ENCODE results near the gene MAP2. TPM values are rescaled to one million over a fixed set of nuclear protein-coding genes. Genes with fewer than 3 reads are reported as not detected.

The MAP2 gene
- total RNA-seq: 53.3 and 58.1 TPM in 2 replicates

GRCh38 chr2:209423562-209424198, at the start of gene MAP2:
Gene MAP2, plus strand, starts transcription at chr2:209424047. Its CDS starts 229,124 bp downstream, at chr2:209653171.
- H3K27me3 ChIP-seq (ENCODE audit: control insufficient read depth, insufficient read depth, low read length): no peaks in the 10 kb centered on the region
- no peaks in the 10 kb centered on the region for H3K36me3 ChIP-seq (ENCODE audit: control insufficient read depth, insufficient read depth, low read length)
- peak; percentile 29 for DNase-seq (ENCODE audit: low read depth)
- peak; percentile 48 for TF ChIP-seq CTCF (IDR thresholded peaks at IDR 0.05; ENCODE audit: insufficient read depth, low read length, poor library complexity, severe bottlenecking)
- peak within 1 kb of the TSS; percentile 79 for H3K4me3 ChIP-seq (ENCODE audit: low read depth, low read length)

GRCh38 chr2:209376686-209377085, 47.2 kb upstream of the MAP2 start:
- no peak for DNase-seq (ENCODE audit: low read depth)
- no peak for TF ChIP-seq CTCF (IDR thresholded peaks at IDR 0.05; ENCODE audit: insufficient read depth, low read length, poor library complexity, severe bottlenecking)
- H3K4me3 ChIP-seq (ENCODE audit: low read depth, low read length): no peak overlapping the region
- H3K36me3 ChIP-seq (ENCODE audit: control insufficient read depth, insufficient read depth, low read length): no peaks in the 10 kb centered on the region
- no peaks in the 10 kb centered on the region for H3K27me3 ChIP-seq (ENCODE audit: control insufficient read depth, insufficient read depth, low read length)

- H3K36me3 ChIP-seq (ENCODE audit: control insufficient read depth, insufficient read depth, low read length): no peaks in the 10 kb centered on the region
- no peaks in the 10 kb centered on the region for H3K27me3 ChIP-seq (ENCODE audit: control insufficient read depth, insufficient read depth, low read length)
- TF ChIP-seq CTCF (IDR thresholded peaks at IDR 0.05; ENCODE audit: insufficient read depth, low read length, poor library complexity, severe bottlenecking): no peak
- peak; percentile 61 for DNase-seq (ENCODE audit: low read depth)
- no peak overlapping the region for H3K4me3 ChIP-seq (ENCODE audit: low read depth, low read length)
Measured at GRCh38 chr2:209380293-209380692, 43.6 kb upstream of the MAP2 start.

GRCh38 chr2:209381091-209381490, 42.8 kb upstream of the MAP2 start:
- no peak for TF ChIP-seq CTCF (IDR thresholded peaks at IDR 0.05; ENCODE audit: insufficient read depth, low read length, poor library complexity, severe bottlenecking)
- no peak for DNase-seq (ENCODE audit: low read depth)

GRCh38 chr2:209382775-209383174, 41.1 kb upstream of the MAP2 start:
- Histone ChIP-seq H3K27me3 (ENCODE audit: control insufficient read depth, insufficient read depth, low read length) (no peaks in the 10 kb centered on the region), H3K4me3 (ENCODE audit: low read depth, low read length) (no peak overlapping the region), H3K36me3 (ENCODE audit: control insufficient read depth, insufficient read depth, low read length) (no peaks in the 10 kb centered on the region)
- no peak for DNase-seq (ENCODE audit: low read depth)
- no peak for TF ChIP-seq CTCF (IDR thresholded peaks at IDR 0.05; ENCODE audit: insufficient read depth, low read length, poor library complexity, severe bottlenecking)

More at GRCh38 chr2:209381091-209381490, 42.8 kb upstream of the MAP2 start:
- H3K4me3 ChIP-seq (ENCODE audit: low read depth, low read length): no peak overlapping the region
- H3K27me3 ChIP-seq (ENCODE audit: control insufficient read depth, insufficient read depth, low read length): no peaks in the 10 kb centered on the region
- no peaks in the 10 kb centered on the region for H3K36me3 ChIP-seq (ENCODE audit: control insufficient read depth, insufficient read depth, low read length)

GRCh38 chr2:209383212-209383611, 40.6 kb upstream of the MAP2 start:
- no peak overlapping the region for H3K4me3 ChIP-seq (ENCODE audit: low read depth, low read length)
- TF ChIP-seq CTCF (IDR thresholded peaks at IDR 0.05; ENCODE audit: insufficient read depth, low read length, poor library complexity, severe bottlenecking): no peak
- H3K36me3 ChIP-seq (ENCODE audit: control insufficient read depth, insufficient read depth, low read length): no peaks in the 10 kb centered on the region
- H3K27me3 ChIP-seq (ENCODE audit: control insufficient read depth, insufficient read depth, low read length): no peaks in the 10 kb centered on the region
- peak; percentile 91 for DNase-seq (ENCODE audit: low read depth)
